Sigmoid colon (tissue), 7 donors: ENCODE measurements around the gene COL25A1. TPM values are rescaled to one million over a fixed set of nuclear protein-coding genes. Genes with fewer than 3 reads are reported as not detected.

Source experiments
- DNase-seq: peaks from one replicate; pipeline ENCODE4 v3.0.0-alpha.2; 2019
- H3K27ac ChIP-seq, 4 donors: fragments of 200-600 bp; sonication (generic); one replicate each; pipeline ENCODE4 v1.5.1; 2016 to 2019; ENCODE audit warnings: mild to moderate bottlenecking in 1 of 4
- H3K27me3 ChIP-seq, 3 donors: fragments of 200-600 bp; sonication (generic); one replicate each; pipeline ENCODE4 v1.5.1; 2019; ENCODE audit warnings: mild to moderate bottlenecking in 1 of 3
- H3K36me3 ChIP-seq, 4 donors: fragments of 200-600 bp; sonication (generic); one replicate each; pipeline ENCODE4 v1.5.1; 2016 to 2019
- H3K4me1 ChIP-seq, 4 donors: fragments of 200-600 bp; sonication (generic); one replicate each; pipeline ENCODE4 v1.5.1; 2017 to 2019
- H3K4me3 ChIP-seq, 4 donors: fragments of 200-600 bp; sonication (generic); one replicate each; pipeline ENCODE4 v1.5.1; 2017 to 2019; ENCODE audit warnings: mild to moderate bottlenecking in 2 of 4, moderate library complexity in 1 of 4
- H3K9me3 ChIP-seq, 4 donors: fragments of 200-600 bp in 3 of 4; sonication (generic) in 3 of 4; one replicate each; pipeline versions ENCODE4 v1.5.1 to v1.6.1; 2013 to 2019
- CTCF ChIP-seq, 4 experiments: fragments of 450-650 bp in 3 of 4; fragments of 200-600 bp in 1 of 4; IDR thresholded peaks; one replicate each; pipeline ENCODE4 v1.5.1; 2016 to 2019; ENCODE audit warnings: antibody characterized with exemption in 4 of 4, mild to moderate bottlenecking in 3 of 4, moderate library complexity in 2 of 4
- EP300 ChIP-seq, 4 donors: sonication (generic); formaldehyde crosslinking; IDR thresholded peaks; one replicate each; pipeline ENCODE4 v1.6.1; 2017; ENCODE audit warnings: antibody characterized with exemption in 4 of 4
- POLR2A ChIP-seq, 2 donors: fragments of 450-650 bp; IDR thresholded peaks; one replicate each; pipeline ENCODE4 v1.6.1; 2016; ENCODE audit warnings: antibody characterized with exemption in 2 of 2, mild to moderate bottlenecking in 2 of 2, moderate library complexity in 2 of 2
- POLR2AphosphoS5 ChIP-seq, 4 donors: sonication (generic); formaldehyde crosslinking; IDR thresholded peaks; one replicate each; pipeline ENCODE4 v1.6.1; 2017; ENCODE audit warnings: antibody characterized with exemption in 4 of 4
- WGBS, 2 donors: extraction: QIAGEN DNeasy Blood & Tissue Kit; methylation state at CpG; one replicate each; pipeline ENCODE4 v1.1.7; 2013; 5-methylcytosine and 5-hydroxymethylcytosine counted together
- intact Hi-C: fragments of 100-400 bp; cut with DNase I; formaldehyde crosslinking; loops from one replicate; pipeline ENCODE4 v1.15.1; 2023
- polyA plus RNA-seq, 3 donors: library from polyadenylated mRNA; stranded (reverse); fragments of 200-250 nt; gene quantifications; one replicate each; pipeline ENCODE4 v1.2.3, GENCODE V29; 2013
- total RNA-seq, 4 donors: library from RNA; depleted of rRNA; stranded (reverse); fragments of >200 nt; gene quantifications; one replicate each; pipeline ENCODE4 v1.1.0, GENCODE V29; 2016
- donor health status: healthy with polysubstance abuse.
- donor health status: Bipolar disorder and iron deficiency.
- donor health status: healthy.

Gene COL25A1
- total and polyA plus RNA-seq, 7 donors: 0.15 to 1.4 (median 0.41) TPM; not detected in 2

- no peak for TF ChIP-seq CTCF (IDR thresholded peaks at IDR 0.05)
- no peak for TF ChIP-seq POLR2AphosphoS5 (IDR thresholded peaks at IDR 0.05)
- no peak for TF ChIP-seq EP300 (IDR thresholded peaks at IDR 0.05)
- 22 to 48% methylated on average over 7 of the region's 7 CpGs for WGBS, 2 donors
- Histone ChIP-seq H3K4me1 (peaks cover 0 to 8% (median 4%) of the 10 kb centered on the region in 4 donors), H3K27ac (peak overlapping the region in 3 of 4 donors; percentile 3 to 25 (median 7)), H3K27me3 (no peaks in the 10 kb centered on the region), H3K9me3 (no peaks in the 10 kb centered on the region), H3K36me3 (no peaks in the 10 kb centered on the region), H3K4me3 (peak overlapping the region in 3 of 4 donors; percentile 18 to 30 (median 22))
- no peak for DNase-seq
- intact Hi-C loops: no loop called here
Observed at GRCh38 chr4:109046471-109047201, 255.8 kb downstream of the COL25A1 start.

- peaks cover 0 to 8% (median 4%) of the 10 kb centered on the region in 4 donors for H3K4me1 ChIP-seq
- TF ChIP-seq EP300 (IDR thresholded peaks at IDR 0.05) (no peak), POLR2A (IDR thresholded peaks at IDR 0.05) (no peak), CTCF (IDR thresholded peaks at IDR 0.05) (no peak), POLR2AphosphoS5 (IDR thresholded peaks at IDR 0.05) (no peak)
- WGBS, 2 donors: 59 to 81% methylated on average over 3 of the region's 3 CpGs
- intact Hi-C loops: no loop called here
- no peaks in the 10 kb centered on the region for H3K9me3 ChIP-seq
- DNase-seq: no peak
- H3K27ac ChIP-seq: no peak overlapping the region
- no peak overlapping the region for H3K4me3 ChIP-seq
- H3K27me3 ChIP-seq: no peaks in the 10 kb centered on the region
- no peaks in the 10 kb centered on the region for H3K36me3 ChIP-seq
Observed at GRCh38 chr4:109044431-109044830, 258.0 kb downstream of the COL25A1 start.

DNA sequence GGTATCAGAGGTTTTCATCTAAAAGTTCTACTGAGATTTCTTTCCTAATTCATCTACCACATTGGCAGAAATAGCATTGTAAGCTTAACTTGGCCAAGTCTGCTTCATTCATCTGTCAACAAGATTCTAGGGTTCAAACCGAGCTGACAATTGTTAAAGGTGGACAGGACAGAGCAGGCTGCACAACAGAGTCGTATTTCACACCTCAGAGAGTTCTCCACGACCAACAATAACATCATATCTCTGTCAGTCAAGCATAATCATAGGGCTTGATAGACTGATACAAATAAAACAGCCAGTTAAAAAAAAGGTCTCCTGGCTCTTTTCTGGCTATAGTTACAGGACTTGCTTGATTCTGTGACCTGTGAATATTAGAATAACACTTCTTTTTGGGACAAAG, 259.2 kb downstream of the COL25A1 start:
- WGBS, 2 donors: 58% methylated on average over 3 of the region's 3 CpGs
- TF ChIP-seq CTCF (IDR thresholded peaks at IDR 0.05) (no peak), POLR2A (IDR thresholded peaks at IDR 0.05) (no peak), POLR2AphosphoS5 (IDR thresholded peaks at IDR 0.05) (no peak), EP300 (IDR thresholded peaks at IDR 0.05) (no peak)
- Histone ChIP-seq H3K4me3 (no peak overlapping the region), H3K27me3 (no peaks in the 10 kb centered on the region), H3K4me1 (peaks cover 0 to 8% (median 4%) of the 10 kb centered on the region in 4 donors), H3K36me3 (no peaks in the 10 kb centered on the region), H3K9me3 (no peaks in the 10 kb centered on the region), H3K27ac (no peak overlapping the region)
- intact Hi-C loops: no loop called here
- no peak for DNase-seq

- DNase-seq: no peak
- peaks cover 0 to 7% (median 3%) of the 10 kb centered on the region in 4 donors for H3K4me1 ChIP-seq
- 86 to 95% methylated on average over 3 of the region's 3 CpGs for WGBS, 2 donors
- H3K27me3 ChIP-seq: no peaks in the 10 kb centered on the region
- no peak overlapping the region for H3K27ac ChIP-seq
- H3K9me3 ChIP-seq: no peaks in the 10 kb centered on the region
- TF ChIP-seq EP300 (IDR thresholded peaks at IDR 0.05) (no peak), POLR2A (IDR thresholded peaks at IDR 0.05) (no peak), CTCF (IDR thresholded peaks at IDR 0.05) (no peak), POLR2AphosphoS5 (IDR thresholded peaks at IDR 0.05) (no peak)
- intact Hi-C loops: no loop called here
- no peak overlapping the region for H3K4me3 ChIP-seq
- no peaks in the 10 kb centered on the region for H3K36me3 ChIP-seq
Observed at GRCh38 chr4:109041463-109042360, 260.7 kb downstream of the COL25A1 start.
